Esophagus muscularis mucosa (tissue), 4 donors: ENCODE measurements around the gene ZNF208. TPM values are rescaled to one million over a fixed set of nuclear protein-coding genes. Genes with fewer than 3 reads are reported as not detected.
"Not testable (repeated sequence)": the region's sequence is repeated elsewhere in the genome, so short reads cannot be mapped to it uniquely, and the experiment has no call there.

Source experiments
- DNase-seq: peaks from one replicate; pipeline ENCODE4 v3.0.0-alpha.2; 2017; ENCODE audit errors: extremely low spot score
- H3K27ac ChIP-seq, 4 donors: fragments of 200-600 bp; sonication (generic); replicated peaks in 1 of 4; 1 replicate in 3 of 4; 2 replicates in 1 of 4; pipeline ENCODE4 v1.5.1; 2016 to 2019; ENCODE audit warnings: mild to moderate bottlenecking in 1 of 4
- H3K27me3 ChIP-seq, 4 donors: fragments of 200-600 bp; sonication (generic); one replicate each; pipeline versions ENCODE4 v1.5.1 to v1.6.0; 2016 to 2019
- H3K36me3 ChIP-seq, 4 donors: fragments of 200-600 bp; sonication (generic); one replicate each; pipeline ENCODE4 v1.5.1; 2016 to 2019
- H3K4me1 ChIP-seq, 4 donors: fragments of 200-600 bp; sonication (generic); one replicate each; pipeline ENCODE4 v1.5.1; 2016 to 2019
- H3K4me3 ChIP-seq, 4 donors: fragments of 200-600 bp; sonication (generic); 1 replicate in 2 of 4; 2 replicates in 2 of 4; pipeline ENCODE4 v1.5.1; 2016 to 2019; ENCODE audit warnings: mild to moderate bottlenecking in 4 of 4, moderate library complexity in 1 of 4
- H3K9me3 ChIP-seq, 4 donors: fragments of 200-600 bp; sonication (generic); 1 replicate in 3 of 4; 2 replicates in 1 of 4; pipeline ENCODE4 v1.5.1; 2016 to 2019
- POLR2AphosphoS5 ChIP-seq, 2 donors: sonication (generic); formaldehyde crosslinking; IDR thresholded peaks; one replicate each; pipeline ENCODE4 v1.6.1; 2017; ENCODE audit warnings: antibody characterized with exemption in 2 of 2
- WGBS: methylation state at CpG from one replicate; pipeline ENCODE4 v1.1.5; 2018; 5-methylcytosine and 5-hydroxymethylcytosine counted together
- intact Hi-C: fragments of 100-400 bp; cut with DNase I; formaldehyde crosslinking; loops from one replicate; pipeline ENCODE4 v1.15.1; 2023
- total RNA-seq, 4 donors: library from RNA; depleted of rRNA; stranded (reverse); fragments of >200 nt; gene quantifications; one replicate each; pipeline versions ENCODE4 v1.1.0 to v1.2.1, GENCODE V29; 2016
- TF ChIP-seq, protein P1 (sequence below), 3 experiments: fragments of 200-600 bp in 2 of 3; fragments of 450-650 bp in 1 of 3; sonication (generic) in 2 of 3; IDR thresholded peaks; one replicate each; pipeline ENCODE4 v1.5.1; 2017 to 2019; ENCODE audit warnings: antibody characterized with exemption in 3 of 3, mild to moderate bottlenecking in 2 of 3, moderate library complexity in 1 of 3

The ZNF208 gene
- total RNA-seq, 4 donors from 2014 or later, result 7.0 to 17.4 (median 11.0) TPM

DNA sequence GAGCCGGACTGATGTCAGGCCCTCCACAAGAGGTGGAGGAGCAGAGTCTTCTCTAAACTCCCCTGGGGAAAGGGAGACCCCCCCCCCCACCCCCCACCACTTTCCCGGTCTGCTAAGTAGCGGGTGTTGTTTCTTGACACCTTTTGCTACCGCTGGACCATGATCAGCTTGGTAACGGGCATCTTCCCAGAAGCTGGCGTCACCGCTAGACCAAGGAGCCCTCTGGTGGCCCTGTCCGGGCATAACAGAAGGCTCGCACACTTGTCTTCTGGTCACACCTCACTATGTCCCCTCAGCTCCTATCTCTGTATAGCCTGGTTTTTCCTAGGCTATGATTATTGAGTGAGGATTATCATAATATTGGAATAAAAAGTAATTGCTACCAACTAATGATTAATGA lies 120.7 kb downstream of the ZNF208 start:
- DNase-seq, H3K9me3 ChIP-seq, intact Hi-C loops, H3K4me3 ChIP-seq, H3K4me1 ChIP-seq, H3K27me3 ChIP-seq, H3K27ac ChIP-seq, H3K36me3 ChIP-seq: not testable (repeated sequence)
- 83% methylated on average over 1 of the region's 9 CpGs for WGBS
- TF ChIP-seq, protein P1, sequence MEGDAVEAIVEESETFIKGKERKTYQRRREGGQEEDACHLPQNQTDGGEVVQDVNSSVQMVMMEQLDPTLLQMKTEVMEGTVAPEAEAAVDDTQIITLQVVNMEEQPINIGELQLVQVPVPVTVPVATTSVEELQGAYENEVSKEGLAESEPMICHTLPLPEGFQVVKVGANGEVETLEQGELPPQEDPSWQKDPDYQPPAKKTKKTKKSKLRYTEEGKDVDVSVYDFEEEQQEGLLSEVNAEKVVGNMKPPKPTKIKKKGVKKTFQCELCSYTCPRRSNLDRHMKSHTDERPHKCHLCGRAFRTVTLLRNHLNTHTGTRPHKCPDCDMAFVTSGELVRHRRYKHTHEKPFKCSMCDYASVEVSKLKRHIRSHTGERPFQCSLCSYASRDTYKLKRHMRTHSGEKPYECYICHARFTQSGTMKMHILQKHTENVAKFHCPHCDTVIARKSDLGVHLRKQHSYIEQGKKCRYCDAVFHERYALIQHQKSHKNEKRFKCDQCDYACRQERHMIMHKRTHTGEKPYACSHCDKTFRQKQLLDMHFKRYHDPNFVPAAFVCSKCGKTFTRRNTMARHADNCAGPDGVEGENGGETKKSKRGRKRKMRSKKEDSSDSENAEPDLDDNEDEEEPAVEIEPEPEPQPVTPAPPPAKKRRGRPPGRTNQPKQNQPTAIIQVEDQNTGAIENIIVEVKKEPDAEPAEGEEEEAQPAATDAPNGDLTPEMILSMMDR (IDR thresholded peaks at IDR 0.05), result peak; percentile 27 to 53 (median 49)

DNA sequence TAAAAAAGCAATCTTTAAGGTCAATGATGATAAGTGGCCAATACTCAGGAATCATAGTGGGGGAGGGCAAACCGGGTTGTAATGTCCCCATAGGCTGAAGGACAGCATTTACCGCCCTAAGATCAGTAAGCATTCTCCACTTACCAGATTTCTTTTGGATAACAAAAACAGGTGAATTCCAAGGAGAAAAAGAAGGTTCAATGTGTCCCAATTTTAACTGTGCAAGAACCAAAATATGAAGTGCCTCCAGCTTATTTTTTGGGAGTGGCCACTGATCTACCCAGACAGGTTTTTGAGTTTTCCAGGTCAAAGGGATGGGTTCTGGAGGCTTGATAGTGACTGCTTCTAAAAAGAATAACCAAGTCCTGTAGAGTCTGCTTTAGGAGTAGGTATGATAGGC lies 125.2 kb downstream of the ZNF208 start:
- DNase-seq, result not testable (repeated sequence)
- WGBS, result 77% methylated on average over 2 of the region's 2 CpGs

DNA sequence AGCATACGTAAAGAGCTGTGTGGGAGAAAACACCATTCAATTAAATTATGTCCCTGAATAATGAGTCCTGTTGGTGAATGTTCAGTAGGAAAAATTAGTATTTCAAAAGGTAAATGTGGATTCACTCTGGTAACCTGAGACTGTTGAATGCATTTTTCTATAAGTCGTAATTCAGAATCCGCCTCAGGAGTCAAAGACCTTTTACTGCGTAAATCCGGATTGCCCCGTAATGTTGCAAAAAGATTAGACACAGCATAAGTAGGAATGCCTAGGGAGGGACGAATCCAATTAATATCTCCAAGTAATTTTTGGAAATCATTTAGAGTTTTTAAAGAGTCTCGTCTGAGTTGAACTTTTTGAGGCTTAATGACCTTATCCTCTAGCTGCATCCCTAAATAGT lies 126.0 kb downstream of the ZNF208 start:
- H3K36me3 ChIP-seq, intact Hi-C loops, H3K27ac ChIP-seq, H3K9me3 ChIP-seq, H3K4me1 ChIP-seq, H3K27me3 ChIP-seq, H3K4me3 ChIP-seq, DNase-seq: not testable (repeated sequence)
- WGBS, result 88% methylated on average over 8 of the region's 8 CpGs

More for the DNA sequence above, 125.2 kb downstream of the ZNF208 start:
- H3K4me1 ChIP-seq, intact Hi-C loops, H3K9me3 ChIP-seq, H3K27me3 ChIP-seq, H3K27ac ChIP-seq, H3K4me3 ChIP-seq, H3K36me3 ChIP-seq: not testable (repeated sequence)

DNA sequence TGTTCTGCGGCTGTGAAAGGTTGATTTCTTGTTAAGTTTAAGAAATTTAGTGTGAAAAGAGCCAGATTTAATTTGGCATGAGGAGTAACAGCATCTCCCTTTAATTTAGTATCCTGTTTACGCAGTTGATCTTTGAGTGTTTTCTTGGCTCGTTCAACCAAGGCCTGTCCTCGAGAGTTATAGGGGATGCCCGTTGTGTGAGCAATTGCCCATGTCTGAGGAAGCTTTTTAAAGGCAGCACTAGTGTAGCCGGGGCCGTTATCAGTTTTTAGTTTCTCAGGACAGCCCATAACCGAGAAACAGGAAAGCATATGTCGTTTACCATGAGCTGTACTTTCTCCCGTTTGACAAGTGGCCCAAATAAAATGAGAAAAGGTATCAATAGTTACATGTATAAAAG lies 127.2 kb downstream of the ZNF208 start:
- Histone ChIP-seq H3K4me1 (no peaks in the 10 kb centered on the region), H3K27me3 (peaks cover 0 to 9% (median 0%) of the 10 kb centered on the region in 4 donors), H3K27ac (no peak overlapping the region), H3K4me3 (no peak overlapping the region), H3K36me3 (no peaks in the 10 kb centered on the region), H3K9me3 (no peaks in the 10 kb centered on the region)
- intact Hi-C loops, result no loop called here
- no peak for TF ChIP-seq POLR2AphosphoS5 (IDR thresholded peaks at IDR 0.05)
- DNase-seq, result no peak
- 81% methylated on average over 10 of the region's 10 CpGs for WGBS

Other genes with a start within 250 kb of the ZNF208 start
- gene ZNF100, start 243.4 kb downstream of the ZNF208 start, total RNA-seq, result 1 to 10 TPM; 2.8 to 5.8 (median 4.0) TPM
- 10 to 100 TPM in 1 of 4 donors, 1 to 10 TPM in 3; 7.6 to 10.4 (median 8.1) TPM for gene ZNF43, start 174.8 kb downstream of the ZNF208 start, total RNA-seq
- gene ZNF257, start 41.5 kb upstream of the ZNF208 start, total RNA-seq, result 1 to 10 TPM in 3 of 4 donors, under 1 TPM in 1; 0.52 to 2.0 (median 1.2) TPM
- 1 to 10 TPM; 1.2 to 5.5 (median 3.2) TPM for gene ZNF676, start 186.0 kb upstream of the ZNF208 start, total RNA-seq